G401 (cell line): ENCODE measurements around the gene CASP7. TPM values are rescaled to one million over a fixed set of nuclear protein-coding genes. Genes with fewer than 3 reads are reported as not detected.
A peak's percentile ranks its signal among the peaks of the same experiment; 100 is the strongest.
"Not testable (repeated sequence)": the region's sequence is repeated elsewhere in the genome, so short reads cannot be mapped to it uniquely, and the experiment has no call there.

ENCODE experiments used
- DNase-seq: peaks from one replicate; pipeline ENCODE4 v3.0.0-alpha.2; 2015; ENCODE audit warnings: low spot score
- in situ Hi-C: cut with HindIII; loops from 2 replicates; pipeline ENCODE4 v1.10.0; 2016; ENCODE audit warnings: low sequenced_read_pairs, mixed read lengths
- total RNA-seq: library from RNA; depleted of rRNA; stranded (reverse); fragments of >200 nt; shearing (Covaris generic); gene quantifications from 2 replicates; pipeline ENCODE4 v1.2.3, GENCODE V29; 2014; rRNA removed

CASP7 gene
- total RNA-seq = 13.0 and 15.5 TPM in 2 replicates

DNA sequence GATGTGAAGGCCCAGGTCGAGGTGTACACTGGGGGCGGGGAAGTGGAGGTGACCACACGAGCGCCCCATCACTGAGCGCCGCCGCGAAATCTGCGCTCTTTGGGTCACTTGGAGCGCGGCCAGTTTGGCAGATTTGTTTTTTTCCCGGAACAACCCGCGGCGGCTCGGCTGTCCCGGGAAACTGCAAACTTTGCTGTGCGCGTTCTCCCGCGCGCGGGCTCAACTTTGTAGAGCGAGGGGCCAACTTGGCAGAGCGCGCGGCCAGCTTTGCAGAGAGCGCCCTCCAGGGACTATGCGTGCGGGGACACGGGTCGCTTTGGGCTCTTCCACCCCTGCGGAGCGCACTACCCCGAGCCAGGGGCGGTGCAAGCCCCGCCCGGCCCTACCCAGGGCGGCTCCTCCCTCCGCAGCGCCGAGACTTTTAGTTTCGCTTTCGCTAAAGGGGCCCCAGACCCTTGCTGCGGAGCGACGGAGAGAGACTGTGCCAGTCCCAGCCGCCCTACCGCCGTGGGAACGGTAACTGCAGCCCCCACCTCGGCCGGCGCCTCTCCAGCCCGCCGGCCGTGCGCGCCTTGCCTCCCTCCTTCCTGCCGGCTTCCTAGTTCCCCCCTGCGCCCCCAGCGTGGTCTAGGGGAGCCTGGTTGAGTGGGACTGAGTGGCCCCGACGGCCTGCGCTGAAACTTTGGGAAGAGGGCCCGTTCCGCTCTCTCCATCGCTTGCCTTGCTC is at the start of gene CASP7:
Gene CASP7 (plus strand): TSS at position 450 of the 727 bp plus-strand sequence. CDS start 17,582 bp downstream, outside the sequence.
- in situ Hi-C loops = no loop called here

DNA sequence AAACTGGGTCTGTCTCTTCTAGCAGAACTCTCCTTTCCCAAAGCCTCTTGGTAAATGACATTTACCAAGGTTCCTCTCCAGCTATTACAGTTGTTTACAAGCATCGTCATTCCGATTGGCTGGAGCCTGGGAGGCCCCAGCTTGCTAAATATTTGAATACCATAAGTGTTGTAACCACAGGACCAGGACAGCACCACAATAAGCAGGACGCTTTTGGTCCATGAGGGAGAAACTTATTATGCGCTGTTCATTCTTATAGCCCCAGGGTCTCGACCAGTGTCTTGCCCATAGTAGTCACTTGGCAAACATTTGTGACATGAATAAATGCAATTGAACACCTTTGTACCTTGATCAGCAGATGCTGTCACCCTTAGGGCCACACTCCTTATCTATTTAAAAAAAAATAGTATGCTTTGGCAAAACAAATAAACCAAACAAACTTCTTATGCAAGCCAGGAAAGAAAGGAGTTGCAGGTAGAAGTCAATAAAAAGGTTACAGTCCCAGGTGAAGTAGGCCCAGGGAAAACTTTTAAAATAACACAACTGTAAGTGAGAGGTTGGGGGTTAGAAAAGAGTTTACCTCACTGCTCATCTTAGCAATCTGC is 48.7 kb upstream of the CASP7 start:
- in situ Hi-C loops = no loop called here
- DNase-seq = no peak

More for the DNA sequence above, at the start of gene CASP7:
- DNase-seq = peak; percentile 33

DNA sequence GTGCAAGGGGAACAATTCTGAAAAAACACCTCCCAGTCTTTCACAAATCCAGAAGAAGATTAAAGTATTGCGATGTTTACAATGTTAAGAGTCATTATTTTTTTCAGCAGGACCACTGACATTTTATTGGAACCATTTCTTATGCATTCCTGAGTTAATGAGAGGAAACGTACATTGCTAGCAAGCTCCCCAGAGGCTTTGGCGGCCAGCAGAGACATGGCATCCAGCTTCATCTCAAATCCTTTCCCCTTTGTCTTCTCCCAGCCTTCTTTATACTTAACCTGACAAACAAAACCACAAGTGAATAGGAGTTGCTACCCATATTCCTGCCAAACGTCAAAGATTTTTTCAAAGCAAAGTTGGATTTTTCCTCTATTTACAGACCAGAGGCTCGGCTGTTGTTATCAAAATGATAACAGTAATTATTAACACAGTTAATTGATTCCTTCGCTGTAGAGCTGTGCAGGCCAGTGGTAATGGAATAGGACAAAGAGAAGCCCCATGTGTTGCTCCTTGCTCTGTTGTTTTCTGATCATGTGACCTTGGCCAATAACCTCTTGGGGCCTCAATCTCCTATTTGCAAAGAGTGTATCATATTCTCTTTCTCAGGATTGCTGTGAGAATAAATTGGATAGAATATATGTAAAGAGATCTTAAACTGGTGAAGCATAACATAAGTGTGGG is 47.9 kb upstream of the CASP7 start:
- no peak for DNase-seq
- in situ Hi-C loops = no loop called here

DNA sequence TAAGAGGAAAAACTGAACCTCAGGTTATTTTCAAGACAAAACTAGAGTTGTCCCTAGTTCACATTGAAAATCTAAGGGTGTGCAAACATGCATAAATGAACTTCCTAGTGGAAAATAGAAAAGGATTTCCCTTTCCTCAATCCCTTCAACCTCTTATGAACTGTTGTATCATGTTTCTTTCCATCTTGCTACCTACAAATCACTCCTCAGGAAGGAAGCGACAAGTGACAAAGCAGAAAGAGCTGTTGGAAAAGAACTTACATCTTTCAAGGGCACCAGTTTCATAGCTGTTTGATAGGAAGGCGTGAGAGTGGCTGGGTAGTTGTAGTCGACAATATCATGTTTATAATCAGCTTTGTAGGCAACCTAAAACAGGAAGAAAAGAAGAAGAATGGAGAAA is 39.7 kb upstream of the CASP7 start:
- in situ Hi-C loops = no loop called here
- DNase-seq = no peak

DNA sequence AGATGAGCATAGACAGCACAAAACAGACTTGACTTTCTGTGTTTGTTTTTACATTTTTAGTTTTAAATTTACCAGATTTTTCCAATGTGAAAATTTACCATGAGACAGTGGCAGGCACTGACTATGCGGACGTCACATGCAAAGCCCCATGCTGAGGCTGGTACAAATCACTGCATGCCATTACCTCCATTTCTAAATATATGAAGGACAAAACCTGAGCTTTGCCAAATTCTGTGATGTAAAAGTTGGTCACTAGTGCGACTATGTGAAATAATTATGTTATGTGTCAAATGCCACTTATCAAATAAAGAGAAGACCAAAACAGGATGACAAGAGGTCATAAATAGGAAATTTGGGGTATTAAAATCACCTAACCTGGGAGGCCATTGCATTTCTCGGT is 38.0 kb upstream of the CASP7 start:
- DNase-seq = no peak
- in situ Hi-C loops = no loop called here

DNA sequence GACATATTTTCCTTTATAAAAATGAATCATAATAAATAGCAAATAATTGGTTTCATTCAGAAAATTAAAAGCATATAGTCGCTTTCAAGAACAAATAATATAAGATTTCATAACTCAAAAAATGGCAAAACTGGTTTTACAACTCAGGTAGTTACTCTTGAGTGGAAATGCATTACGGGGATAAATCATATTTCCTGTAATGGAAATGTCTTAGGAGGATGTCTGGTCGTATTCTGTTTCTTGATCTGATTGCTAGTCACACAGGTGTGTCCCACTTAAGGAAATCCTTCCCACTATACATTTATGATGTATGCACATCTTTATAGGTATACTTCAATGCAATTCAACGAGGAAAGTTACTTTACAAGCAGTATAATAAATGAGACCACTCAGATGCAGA is 36.5 kb upstream of the CASP7 start:
- in situ Hi-C loops = no loop called here
- no peak for DNase-seq

DNA sequence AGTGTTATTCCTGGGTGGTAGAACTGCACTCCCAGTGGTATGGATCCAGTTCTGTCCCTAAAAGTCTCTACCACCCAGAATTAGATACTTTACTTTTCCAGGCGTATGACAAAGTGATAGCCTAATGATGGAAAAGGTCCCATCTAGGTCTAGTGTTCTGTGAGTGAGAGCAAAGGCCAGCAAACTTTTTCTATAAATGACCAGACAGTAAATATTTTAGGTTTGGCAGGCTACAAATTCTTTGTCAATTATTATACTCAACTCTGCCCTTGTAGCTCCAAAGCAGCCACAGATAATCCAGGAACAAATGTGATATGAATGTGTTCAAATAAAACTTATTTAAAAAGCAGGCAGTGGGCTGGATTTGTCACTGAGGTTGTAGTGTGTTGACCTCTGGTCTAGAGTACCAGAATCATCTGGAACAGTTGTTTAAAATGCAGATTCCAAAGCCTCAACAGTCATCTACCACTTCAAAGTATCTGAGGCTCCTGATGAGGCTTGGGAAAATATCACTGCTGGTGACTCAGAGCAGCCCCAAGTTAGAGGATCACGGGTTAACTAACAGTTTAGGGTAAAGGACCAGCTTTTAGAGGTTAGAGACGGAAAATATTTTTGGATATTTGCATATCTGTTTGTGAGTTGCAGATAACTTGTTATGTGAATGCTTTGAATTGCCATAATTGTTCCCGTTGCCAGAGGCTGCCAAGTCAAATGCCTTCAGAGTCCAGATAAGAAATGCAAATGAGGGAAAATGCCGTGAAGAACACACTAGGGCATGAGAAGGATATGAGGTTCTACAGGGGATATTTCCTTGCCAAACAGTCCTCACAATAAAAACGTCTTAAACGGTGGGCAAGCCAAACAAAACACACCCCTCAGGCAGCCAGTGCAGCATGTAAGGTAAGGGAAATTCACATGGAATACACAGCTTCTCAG is 35.3 kb upstream of the CASP7 start:
- in situ Hi-C loops = no loop called here

DNA sequence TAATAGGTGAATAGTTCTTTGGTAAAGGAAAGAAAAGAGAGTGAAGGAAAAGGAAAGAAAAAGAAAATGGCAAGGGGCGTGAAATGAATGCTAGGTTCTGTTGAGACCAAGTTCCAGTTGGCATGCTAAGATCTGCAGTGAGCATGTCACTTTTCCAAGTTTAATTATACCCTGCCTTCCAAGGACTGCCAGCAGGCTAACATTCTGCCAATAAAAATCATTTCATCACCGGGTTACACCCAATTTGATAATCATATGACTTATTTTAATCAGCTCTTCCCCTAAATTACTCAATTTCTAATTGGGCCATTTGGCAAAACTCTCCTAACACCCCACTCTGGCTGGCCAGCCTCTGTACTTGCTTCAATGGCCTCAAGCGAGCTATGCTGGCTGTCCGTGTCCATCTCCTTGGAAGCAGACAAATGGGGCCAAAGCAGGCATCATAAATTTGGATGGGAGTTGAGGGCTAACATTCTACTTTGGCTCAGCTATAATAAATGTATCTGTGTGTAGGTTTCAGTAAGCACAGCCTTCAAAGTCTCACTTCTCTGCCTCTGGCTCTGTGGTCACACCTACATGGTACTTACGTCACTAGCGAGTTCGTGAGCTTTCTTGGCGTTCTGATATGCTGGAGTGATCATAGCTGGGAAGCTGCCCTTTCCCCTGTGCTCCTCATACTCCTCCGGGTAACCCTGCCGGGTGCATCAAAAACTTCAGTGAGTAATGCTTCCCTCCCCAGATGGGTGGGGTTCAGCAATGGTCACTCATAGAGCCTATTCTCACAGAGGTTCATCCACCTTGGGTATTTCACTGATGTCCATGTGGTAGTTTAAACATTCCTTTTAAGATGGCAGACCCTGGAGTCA is 33.1 kb upstream of the CASP7 start:
- DNase-seq = peak; percentile 25
- in situ Hi-C loops = no loop called here

More for the DNA sequence above, 35.3 kb upstream of the CASP7 start:
- no peak for DNase-seq

DNA sequence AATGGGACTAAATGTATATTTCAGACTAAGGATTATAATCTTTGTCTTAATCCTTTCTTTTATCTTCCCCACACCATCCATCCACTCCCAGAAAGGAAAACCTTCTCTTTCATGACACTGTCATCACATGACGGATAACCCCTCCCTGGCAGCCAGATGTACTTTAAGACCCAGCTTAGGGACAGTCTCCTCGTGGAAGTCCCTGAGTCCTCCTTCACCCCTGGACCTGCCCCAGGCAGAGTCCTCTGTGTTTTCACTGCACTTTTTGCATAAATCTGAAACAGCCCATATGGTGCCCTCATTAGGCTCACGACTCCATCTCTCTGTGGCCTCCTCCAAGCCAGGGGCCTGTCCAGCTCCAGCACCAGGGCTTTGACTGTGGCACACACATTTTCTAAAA is 31.9 kb upstream of the CASP7 start:
- in situ Hi-C loops = no loop called here
- no peak for DNase-seq

DNA sequence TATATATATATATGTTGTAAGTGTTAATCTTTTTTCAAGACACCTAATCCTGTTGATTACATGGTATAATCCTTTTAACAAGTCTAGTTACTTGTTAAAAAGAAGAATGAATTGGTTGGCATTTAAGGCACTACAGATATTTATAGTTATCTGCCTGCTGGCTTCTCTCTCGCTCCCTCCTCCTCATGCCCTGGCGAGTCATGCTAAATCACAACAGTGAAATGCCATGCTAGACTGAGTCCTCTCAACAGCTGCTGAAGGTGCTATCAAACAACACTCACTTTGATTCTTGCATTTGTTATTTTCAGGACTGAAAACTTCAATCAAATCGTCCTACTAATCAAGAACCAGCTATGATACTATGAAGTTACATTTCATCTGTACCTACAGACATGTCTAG is 31.2 kb upstream of the CASP7 start:
- no peak for DNase-seq
- in situ Hi-C loops = no loop called here

DNA sequence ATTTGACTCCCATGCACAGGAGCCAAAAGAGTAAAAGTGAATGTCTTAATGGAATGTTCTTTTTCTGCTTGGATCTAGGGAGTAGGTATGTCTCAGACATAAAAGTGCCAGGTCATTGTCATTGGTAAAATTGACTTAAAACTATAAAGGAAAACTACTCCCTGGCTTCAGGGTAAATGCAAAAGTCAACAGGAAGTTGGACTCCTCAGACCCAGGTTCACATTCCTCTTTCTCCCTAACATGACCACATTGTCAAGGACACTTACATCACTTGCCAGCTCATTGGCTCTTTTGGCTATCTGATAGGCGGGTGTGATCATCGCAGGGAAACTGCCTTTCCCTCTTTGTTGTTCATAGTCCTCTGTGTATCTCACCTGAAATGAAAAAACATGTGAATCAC is 29.5 kb upstream of the CASP7 start:
- DNase-seq = no peak
- in situ Hi-C loops = no loop called here

DNA sequence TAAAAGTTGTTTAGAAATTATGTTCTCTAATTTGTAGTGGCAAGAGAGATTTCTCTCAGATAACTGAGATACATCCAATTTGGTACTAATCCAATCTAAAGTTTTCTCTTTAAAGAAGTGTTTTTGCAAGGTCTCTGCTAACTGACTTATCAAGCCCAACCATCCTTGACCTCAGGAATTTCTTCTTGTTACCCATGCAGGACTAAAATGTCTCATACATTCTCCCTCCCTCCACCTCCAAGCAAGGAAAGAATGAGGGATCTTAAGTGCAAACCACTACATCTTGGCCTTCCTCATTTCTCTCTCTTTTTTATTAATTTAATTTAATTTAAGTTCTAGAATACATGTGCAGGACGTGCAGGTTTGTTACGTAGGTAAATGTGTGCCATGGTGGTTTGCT is 28.7 kb upstream of the CASP7 start:
- no peak for DNase-seq
- in situ Hi-C loops = no loop called here

DNA sequence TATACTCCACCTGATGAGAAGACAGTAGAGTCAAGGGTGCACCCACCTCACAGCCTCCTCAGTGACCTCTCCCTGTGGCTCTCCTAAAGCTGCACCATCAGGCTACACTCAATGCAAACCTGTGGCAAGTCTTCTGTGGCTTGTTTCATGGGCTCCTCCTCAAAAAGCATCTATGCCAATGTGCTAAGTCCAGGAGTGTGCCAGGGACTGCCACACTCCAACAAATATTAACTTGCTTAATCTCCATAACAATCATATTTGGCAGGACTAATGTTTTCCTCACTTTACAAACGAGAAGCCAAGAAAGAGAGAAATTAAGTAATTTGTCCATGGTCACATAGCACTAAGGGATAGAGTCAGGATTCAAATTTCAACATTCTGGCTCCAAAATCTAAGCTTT is 27.8 kb upstream of the CASP7 start:
- in situ Hi-C loops = no loop called here
- no peak for DNase-seq

DNA sequence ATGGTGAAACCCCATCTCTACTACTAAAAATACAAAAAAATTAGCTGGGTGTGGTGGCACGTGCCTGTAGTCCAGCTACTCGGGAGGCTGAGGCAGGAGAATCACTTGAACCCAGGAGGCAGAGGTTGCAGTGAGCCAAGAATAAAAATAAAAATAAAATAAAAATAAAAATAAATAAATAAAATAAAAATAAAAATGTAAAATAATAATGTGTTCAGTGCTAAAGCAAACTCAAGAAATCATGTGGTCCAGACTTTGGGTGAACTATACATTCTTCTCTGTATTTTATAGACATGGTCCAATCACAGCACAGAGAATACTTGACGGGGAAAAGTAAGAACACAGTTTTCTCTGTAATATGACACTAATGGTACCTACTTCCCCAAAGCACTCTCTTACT is 27.3 kb upstream of the CASP7 start:
- DNase-seq, in situ Hi-C loops: not testable (repeated sequence)

DNA sequence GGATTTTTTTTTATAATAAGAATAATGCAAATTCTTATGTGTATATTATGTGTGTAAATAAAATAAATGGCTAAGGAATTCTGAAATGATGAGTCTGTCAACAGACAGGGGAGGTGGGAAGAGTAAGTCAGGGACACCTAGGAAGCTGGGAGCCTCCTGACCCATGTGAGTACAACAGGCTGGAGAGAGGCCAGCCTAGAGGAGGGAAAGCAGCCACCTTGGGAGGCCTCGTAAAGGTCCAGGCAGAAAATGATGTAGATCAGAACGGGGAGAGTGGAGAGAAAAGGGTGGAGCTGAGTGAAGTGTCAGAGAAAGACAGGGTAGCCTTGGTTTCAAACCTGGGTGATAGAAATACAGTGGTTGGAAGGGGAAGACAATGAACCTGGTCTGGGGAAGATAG is 22.8 kb upstream of the CASP7 start:
- in situ Hi-C loops = no loop called here
- no peak for DNase-seq

DNA sequence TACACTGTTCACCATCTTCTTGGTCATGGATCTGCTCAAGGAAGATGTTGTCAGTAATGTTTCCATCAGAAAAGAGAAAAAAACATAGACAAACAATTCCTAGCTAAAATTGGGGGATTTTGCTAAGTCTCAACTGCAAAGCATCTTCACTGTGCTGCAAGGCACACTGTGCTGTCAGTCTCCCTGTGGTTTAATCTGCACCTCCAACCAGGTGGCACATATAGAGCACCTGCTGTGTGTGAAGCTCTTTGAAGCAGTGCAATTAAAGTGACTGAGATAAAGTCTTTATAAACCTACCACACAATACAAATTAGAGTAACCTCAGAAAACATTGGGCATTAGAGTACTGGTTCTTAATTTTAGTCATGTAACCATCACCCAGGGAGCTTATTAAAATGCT is 22.2 kb upstream of the CASP7 start:
- in situ Hi-C loops = no loop called here
- no peak for DNase-seq

DNA sequence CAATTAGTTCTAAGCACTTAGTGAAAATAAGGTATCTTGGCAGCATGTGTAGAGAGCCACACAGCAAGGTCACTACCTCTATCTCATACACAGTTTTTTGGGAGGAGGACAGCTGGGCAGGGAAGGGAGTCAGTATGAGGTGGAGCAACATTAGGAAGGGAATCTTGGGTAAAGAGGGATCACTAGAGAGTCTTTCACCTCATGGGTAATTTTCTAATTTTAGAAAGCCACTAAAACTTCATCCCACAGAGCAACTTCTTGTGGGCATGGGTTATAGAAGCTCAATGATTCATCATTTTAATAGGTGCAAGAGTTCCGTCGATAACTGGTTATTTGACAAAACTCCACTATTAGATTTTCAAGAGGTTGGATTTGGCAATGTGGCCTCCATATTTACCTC is 18.4 kb upstream of the CASP7 start:
- in situ Hi-C loops = no loop called here
- DNase-seq = no peak

DNA sequence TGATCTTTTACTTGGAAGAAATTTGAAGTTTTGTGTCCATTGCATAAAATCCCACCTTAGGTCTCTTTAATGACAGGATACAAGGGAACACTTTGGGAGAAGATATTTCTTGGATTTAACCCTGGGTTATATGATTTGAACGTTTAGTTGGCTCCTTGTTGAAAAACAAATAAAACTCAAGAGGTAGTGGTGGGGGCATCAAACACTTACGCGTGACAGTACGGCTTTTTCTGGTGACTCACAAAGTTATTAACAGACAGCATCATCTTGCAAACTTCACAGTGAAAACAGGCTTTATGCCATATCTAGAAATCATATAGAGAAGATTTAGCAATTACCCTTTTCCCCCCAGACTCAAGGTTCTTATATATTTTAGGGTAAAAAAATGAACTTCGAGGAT is 16.6 kb upstream of the CASP7 start:
- no peak for DNase-seq
- in situ Hi-C loops = no loop called here

DNA sequence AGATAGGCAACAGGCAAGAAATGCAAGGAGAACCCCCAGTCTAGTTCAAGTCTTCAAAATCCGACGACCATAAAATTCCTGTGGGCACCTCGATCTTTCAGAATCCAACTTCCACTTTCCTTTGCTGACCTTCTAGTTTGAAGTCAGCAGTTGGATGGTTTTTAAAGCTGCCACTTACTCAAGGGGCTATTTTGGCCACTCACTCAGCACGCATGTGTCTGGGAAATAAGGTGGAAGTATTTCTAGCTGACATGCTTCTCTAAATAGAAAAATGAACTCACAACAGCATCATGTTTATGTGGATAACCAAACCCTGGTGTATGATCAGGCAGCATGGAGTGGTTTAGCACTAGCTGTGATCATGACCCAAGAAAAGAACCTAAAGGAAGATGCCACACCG is 15.8 kb upstream of the CASP7 start, which contains the start of gene NRAP:
Gene NRAP (minus strand): TSS at position 134 of the 400 bp plus-strand sequence. CDS start 159 bp downstream, outside the sequence.
- no peak for DNase-seq
- in situ Hi-C loops = no loop called here
